Left forelimb (tissue), 1 donor: ENCODE data around the gene FAM118A.
A peak's percentile ranks its signal among the peaks of the same experiment; 100 is the strongest.
"Not testable (repeated sequence)": the region's sequence is repeated elsewhere in the genome, so short reads cannot be mapped to it uniquely, and the experiment has no call there.

Source experiments
- DNase-seq: peaks from one replicate; pipeline ENCODE4 v3.0.0-alpha.2; 2018; ENCODE audit warnings: low spot score

The FAM118A gene

DNA sequence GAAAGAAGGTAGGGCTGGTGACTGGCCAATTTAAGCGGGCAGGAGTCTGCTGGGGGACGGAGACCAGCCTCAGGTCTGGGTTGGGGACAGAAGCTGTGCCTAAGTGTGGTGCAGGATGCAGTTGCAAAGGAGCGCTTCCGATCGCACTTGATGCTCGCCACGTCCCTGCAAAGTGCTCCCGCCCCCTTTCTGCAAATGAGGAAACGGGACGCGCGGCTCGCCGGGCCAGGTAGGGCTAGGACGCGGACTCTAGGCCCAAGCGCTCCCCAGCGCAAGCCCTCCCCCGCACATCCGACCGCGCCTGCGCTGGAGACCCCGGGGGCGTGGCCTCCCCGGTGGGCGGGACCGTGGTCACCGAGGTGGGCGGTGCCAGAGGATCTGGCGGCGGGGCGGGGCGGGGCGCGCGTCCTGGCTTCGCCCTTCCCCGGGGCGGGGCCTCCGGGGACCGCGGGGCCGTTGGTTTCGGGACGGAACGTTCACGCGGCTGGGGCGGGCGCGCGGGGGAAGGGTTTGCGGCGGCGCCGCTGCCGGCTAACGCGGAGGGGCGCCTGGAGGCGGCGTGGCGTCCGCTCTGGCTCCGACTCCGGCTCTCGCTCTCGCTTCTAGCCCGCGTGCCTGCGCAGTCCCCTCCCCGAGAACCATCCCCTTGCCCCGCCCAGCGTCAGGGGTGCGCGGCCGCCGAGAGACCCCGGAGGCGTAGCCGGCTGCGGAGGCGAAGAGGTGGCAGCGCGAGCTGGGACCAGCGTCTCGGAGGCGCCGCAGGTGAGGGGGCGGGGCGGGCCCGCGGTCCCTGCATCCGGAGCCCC, at the start of gene FAM118A:
Gene FAM118A, plus strand, starts transcription at position 513 of the 806 bp plus-strand sequence. CDS start 12,446 bp downstream, outside the sequence.
- peak; percentile 99 for DNase-seq

- DNase-seq, result not testable (repeated sequence)
Measured at GRCh38 chr22:45260395-45260759, 49.4 kb upstream of the FAM118A start.

- no peak for DNase-seq
Measured at GRCh38 chr22:45261407-45262088, 48.2 kb upstream of the FAM118A start.

DNA sequence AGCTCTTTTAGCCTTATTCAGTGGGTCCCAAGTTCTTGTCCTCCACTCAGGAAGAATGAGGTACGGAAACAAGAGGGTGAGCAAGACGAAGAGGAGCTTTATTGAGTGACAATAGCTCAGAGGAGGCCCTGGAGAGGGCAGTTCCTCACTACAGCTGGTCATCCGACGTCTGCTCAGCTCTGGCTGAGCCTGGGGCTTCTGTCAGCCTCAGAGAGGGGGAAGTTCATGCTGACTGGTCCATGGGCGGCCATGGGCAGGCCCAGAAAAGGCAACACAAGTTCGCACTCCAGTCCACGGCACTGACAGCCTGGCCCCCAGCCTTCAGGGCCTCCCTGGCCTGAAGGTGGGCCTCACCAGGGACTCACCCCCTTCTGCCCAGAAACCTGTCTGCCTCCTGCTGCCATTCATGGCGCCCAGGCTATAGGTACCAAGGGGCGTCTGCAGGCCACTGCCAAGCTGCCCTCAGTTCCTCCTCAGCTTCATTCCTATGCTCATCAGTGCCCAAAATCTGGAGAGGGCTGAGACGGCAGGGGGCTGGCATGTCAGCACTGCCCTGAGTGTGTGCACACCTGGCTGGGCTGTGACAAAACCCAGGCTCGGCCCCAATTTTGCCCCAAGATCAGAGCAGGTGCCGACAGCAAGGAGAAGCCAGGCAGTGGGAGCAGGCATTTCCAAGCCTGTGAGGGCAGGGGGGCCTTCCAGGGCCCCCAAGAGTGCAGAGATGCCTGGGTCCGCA, 47.4 kb upstream of the FAM118A start:
- no peak for DNase-seq

DNA sequence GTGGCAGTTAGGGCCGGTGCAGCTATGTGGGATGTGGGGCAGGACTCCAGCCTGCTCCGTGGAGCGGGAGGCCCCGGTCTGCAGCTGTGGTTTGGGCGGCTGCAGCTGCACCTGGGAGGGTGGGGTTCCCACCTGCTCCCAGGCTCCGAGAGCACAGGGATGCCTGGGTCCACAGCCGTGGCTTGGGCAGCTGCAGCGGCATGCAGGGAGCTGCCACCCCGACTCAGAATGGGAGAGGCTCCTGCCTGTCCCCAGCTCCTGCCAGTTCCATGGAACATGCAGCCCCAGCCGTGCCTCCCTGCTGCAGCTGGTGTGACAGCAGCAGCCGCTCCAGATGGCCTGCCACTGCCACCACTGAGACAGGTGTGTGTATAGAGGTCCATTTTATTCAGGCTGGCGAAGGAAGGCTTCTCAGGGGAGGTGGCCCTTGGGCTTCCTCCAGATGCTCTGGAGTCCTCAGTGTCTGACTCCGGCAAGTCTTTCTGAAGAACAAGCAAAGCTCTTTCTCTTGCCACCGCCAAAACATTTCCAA, 46.7 kb upstream of the FAM118A start:
- DNase-seq, result no peak

DNA sequence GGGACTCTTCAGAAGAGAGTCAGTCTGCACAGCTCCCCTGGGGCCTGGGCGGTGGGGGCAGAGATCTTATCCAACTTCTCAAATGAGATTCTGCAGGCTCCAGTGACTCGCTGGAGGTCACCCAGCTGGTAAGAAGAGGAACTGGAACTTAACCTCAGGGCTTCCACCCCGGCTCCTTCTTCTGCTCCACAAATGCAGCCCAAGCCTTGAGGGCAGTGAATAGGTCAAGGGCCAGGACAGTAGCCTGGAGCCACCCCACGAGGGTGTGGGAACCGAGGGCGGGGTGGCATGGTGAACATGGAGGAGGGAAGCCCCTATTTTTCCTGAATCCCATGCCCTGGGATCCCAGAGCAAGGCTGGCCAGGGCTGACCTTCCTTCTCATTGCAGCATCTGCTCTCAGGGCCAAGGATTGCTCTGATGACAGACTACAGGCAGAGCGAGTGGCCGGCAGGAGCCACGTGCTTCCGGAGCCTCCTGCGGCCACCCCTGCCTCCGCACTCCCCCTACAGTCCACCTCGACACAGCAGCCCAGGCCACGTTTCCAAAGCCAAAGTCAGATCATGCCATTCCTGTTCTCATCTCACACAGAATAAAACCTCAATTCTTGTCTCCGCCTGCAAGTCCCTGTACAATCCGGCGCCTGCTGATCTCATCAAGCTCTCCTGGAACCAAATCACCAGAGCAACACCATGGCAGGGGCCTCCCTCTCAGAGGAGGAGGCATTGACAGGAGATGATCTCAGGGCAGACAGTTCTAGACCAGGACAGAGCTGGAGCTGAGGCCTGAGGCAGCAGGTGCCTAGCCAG, 46.1 kb upstream of the FAM118A start:
- DNase-seq, result no peak

DNA sequence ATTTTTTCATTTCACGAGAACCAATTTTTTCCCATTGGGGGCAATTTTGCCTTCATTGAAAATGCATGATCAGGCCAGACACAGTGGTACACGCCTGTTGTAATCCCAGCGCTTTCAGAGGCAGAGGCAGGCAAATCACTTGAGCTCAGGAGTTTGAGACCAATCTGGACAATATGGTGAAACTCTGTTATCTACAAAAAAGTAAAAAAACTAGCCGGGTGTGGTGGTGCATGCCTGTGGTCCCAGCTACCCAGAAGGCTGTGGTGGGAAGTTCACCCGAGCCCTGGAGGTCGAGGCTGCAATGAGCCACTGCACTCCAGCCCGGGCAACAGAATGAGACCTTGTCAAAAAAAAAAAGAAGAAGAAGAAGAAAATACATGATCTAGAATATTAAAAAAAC, 44.2 kb upstream of the FAM118A start:
- no peak for DNase-seq

DNA sequence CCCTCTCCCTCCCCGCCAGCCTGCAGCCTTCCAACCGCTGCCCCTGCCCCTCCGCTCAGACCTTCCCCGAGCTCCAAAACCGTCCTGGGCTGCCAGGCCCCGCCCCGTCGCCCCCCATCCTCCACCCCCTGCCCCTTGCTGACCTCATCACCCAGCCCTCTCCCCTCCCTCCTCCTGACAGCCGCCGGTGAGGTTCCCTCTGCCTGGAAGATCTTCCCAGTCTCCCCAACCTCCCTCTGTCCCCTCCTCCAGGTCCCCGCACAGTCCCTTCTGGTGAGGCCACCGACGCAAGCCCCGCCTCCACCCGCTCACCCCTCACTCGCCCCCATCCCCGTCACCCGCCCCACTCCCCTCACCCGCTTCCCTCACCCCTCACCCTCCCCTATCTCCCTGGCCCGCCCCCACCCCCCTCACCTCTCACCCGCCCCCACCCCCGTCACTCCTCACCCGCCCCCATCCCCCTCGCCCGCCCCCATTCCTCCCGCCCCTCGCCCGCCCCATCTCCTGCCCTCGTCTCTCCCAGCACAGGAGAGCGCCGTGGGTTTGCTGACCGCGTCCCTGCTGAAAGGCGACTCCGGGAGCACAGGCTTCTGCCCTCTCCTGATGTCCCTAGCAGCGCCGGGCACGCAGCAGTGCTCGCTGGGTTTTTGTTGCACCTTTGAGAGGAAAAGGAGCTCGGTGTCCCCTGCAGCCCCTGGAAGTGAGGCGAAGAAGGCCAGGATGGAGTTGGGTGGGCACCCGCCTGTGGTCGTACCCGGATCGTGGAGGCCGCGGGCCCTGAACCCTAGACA, 41.4 kb upstream of the FAM118A start:
- no peak for DNase-seq

DNA sequence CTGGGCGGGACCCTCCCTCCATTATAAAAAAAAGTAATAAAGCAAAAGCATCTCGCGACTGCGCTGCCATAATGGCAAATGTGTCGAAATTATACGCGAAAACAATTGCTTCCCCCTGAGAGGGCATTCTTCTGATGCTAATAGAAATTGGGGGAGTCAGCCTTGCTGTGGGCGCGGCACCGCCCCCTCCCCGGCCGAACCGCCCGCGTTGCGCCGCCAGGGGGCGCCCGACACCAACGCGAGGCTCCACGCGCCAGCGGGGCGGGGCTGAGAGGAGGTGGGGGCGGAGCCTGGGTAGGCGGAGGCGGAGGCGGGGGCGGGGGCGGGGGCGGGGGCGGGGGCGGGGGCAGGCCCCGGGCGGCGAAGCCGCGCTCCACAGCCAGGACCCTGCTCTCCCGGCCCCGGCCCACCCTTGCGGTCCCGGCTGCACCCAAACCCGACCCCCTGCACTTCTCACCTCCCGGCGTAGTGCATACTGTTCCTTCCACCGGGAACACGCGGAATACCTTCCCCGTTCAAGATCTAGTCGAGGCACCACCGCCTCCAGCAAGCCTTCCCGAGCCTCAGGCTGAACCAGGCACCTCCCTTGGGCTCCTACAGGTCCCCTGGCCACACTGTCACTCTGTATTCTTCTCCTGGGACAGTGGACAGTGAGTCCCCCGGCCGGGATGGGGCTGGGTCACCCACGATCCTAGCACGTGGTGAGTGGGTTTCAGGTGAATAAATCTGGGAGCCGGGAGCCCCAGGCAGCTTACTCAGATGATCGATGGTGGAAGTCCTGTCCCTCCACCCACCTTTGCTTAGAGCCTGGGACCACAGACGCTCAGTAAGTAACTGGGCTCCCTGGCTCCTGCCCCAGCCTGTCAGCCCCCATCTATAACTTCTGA, 40.5 kb upstream of the FAM118A start:
- peak; percentile 92 for DNase-seq

- no peak for DNase-seq
Measured at GRCh38 chr22:45270095-45271020, 39.4 kb upstream of the FAM118A start.

GRCh38 chr22:45271667-45272201, 38.0 kb upstream of the FAM118A start:
- DNase-seq, result no peak

- DNase-seq, result no peak
Measured at GRCh38 chr22:45272498-45272897, 37.2 kb upstream of the FAM118A start.

DNA sequence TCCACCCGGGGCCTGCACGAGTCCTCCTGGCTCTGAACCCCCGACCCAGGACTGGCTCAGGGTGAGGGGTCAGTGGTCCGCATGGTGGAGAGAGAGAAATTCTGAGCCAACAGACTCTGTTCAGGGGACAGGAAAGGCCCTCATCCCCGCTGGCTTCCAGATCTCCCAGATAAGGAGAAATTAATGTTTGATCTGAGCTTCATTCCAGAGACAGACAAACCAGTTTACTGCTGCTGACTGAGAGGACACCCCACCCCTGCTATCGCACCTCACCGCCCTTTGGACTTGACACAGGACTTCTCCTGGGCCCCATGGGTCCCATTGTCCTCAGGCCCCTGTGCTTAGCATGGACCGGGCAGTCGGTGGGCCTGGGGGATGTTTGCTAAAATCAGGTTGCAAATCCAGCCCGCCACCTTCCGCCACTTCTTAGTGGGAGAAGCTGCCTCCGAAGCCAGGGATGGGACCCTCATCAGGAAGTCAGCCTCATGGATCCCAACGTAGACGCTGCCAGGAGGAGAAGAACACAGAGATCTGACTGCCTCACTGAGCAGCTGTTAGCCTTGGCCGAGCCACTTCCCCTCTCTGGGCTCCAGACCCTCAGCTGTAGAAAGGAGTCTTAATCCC, 36.2 kb upstream of the FAM118A start:
- DNase-seq, result no peak

- DNase-seq, result no peak
Measured at GRCh38 chr22:45276507-45277105, 33.1 kb upstream of the FAM118A start.

- not testable (repeated sequence) for DNase-seq
Measured at GRCh38 chr22:45277720-45278119, 32.0 kb upstream of the FAM118A start.

- DNase-seq, result no peak
Measured at GRCh38 chr22:45278125-45278524, 31.6 kb upstream of the FAM118A start.

DNA sequence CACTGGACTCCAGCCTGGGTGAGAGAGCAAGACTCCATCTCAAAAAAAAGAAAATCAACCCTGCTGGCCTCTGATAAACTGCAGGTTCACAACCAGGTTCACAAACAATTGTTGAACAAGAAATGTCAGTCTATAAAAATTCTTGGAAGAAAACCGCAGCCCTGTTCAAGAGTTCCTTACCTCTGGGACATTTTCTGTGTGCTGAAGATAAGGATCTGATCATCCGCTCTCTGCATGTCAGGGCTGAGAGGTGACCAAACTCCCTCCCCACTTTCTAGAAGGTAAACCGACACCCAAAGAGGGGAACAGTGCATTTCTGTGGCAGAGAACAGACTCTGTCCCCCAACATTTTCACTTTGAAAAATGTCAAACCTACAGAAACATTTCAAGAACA, 29.1 kb upstream of the FAM118A start:
- DNase-seq, result no peak

DNA sequence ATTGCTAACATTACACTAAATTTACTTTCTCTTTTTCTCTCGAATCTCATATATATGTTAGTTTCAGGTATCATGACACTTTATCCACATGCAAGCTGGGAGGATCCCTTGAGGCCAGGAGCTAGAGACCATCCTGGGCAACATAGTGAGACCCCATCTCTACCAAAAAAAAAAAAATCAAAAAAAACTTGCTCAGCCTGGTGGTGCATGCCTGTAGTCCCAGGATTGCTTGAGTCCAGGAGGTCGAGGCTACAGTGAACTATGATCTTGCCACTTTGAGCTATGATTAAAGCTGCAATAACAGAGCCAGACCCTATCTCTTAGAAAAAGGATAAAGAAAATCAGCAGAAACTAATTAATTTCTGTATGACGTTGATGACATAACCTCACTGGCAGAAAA, 28.7 kb upstream of the FAM118A start:
- no peak for DNase-seq
